ENCODE measurements around the gene ARHGAP24. TPM values are rescaled to one million over a fixed set of nuclear protein-coding genes. Genes with fewer than 3 reads are reported as not detected.

ARHGAP24 gene
- total RNA-seq, 4 donors from 2014 or later, result 54.8 to 88.6 (median 62.6) TPM

DNA sequence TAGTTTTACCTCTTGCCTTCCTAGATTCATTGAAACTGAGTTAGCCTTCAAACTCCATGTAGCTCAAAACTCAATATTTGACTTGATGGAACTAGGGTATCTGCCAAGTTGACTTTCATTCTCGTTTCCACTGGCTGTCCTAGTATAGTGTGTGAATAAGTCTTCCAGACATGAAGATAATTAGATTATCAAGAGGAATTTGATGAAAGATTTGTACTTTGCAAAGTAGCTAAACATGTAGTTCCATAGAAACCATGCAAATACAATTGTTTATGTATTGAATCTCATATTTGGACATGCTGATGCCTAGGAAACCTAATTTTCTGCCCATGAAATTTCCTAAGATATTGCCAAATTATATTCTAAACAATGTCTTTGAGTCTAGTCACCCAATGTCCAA lies 297.5 kb downstream of the ARHGAP24 start:
- TF ChIP-seq, protein P1, sequence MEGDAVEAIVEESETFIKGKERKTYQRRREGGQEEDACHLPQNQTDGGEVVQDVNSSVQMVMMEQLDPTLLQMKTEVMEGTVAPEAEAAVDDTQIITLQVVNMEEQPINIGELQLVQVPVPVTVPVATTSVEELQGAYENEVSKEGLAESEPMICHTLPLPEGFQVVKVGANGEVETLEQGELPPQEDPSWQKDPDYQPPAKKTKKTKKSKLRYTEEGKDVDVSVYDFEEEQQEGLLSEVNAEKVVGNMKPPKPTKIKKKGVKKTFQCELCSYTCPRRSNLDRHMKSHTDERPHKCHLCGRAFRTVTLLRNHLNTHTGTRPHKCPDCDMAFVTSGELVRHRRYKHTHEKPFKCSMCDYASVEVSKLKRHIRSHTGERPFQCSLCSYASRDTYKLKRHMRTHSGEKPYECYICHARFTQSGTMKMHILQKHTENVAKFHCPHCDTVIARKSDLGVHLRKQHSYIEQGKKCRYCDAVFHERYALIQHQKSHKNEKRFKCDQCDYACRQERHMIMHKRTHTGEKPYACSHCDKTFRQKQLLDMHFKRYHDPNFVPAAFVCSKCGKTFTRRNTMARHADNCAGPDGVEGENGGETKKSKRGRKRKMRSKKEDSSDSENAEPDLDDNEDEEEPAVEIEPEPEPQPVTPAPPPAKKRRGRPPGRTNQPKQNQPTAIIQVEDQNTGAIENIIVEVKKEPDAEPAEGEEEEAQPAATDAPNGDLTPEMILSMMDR (IDR thresholded peaks at IDR 0.05; ENCODE audit: low read depth), result no peak

DNA sequence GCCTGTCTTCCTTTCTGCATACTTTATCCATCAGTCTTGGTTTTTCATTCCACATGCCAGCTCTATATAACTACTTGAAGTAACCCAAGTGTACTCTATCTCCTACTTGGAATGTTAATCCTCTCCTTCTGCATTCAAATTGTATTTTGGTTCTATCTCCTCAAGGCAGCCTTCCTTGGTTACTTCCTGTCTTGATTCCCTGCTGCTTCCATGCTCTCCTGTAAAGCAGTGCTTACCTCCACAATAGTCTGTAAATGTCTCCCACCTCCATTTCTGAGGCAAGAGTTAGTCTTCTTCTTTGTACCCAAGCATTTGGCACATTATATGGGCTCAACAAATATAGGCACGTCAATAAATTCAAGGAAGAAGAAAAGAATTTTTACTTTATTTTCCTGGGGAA lies 298.4 kb downstream of the ARHGAP24 start:
- TF ChIP-seq, protein P1 (IDR thresholded peaks at IDR 0.05; ENCODE audit: low read depth), result no peak

DNA sequence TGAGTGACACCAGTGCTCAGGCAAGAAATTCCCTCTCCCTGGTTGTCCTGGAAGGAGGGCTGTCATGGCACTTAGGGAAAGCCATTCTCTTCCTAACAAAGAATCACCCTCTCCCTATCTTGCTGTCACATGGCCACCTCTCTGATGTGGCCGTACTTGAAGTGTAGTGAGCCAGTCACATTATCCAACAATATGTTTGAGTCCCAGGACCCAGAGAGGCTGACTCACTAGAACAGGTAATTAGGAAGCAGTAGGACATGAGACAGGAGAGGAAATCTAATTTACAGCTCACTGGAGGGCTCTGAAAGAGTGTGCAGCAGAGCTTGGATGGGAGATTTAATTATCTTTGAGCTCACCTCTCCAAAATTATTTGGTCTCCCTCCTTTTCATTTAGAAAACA lies 299.1 kb downstream of the ARHGAP24 start:
- TF ChIP-seq, protein P1 (IDR thresholded peaks at IDR 0.05; ENCODE audit: low read depth), result no peak

DNA sequence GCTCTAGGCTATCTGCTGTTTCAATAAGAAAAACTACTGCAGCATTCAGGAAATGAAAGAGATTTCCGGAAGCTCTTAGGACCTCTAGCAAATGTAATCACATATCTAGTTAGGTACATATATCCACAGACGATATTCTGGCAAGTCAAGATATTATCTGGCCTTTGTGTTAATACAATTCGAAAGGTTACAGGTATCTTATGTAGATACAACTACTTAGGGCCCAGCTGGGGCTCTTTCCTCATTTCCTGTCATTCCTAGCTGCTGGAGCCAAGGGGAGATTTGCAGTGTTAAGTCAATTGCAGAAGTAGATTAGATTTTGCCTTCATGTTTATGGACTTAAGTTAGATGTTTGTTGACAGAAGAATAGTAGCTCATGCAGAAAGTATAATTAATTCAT lies 299.5 kb downstream of the ARHGAP24 start:
- TF ChIP-seq, protein P1 (IDR thresholded peaks at IDR 0.05; ENCODE audit: low read depth), result no peak

DNA sequence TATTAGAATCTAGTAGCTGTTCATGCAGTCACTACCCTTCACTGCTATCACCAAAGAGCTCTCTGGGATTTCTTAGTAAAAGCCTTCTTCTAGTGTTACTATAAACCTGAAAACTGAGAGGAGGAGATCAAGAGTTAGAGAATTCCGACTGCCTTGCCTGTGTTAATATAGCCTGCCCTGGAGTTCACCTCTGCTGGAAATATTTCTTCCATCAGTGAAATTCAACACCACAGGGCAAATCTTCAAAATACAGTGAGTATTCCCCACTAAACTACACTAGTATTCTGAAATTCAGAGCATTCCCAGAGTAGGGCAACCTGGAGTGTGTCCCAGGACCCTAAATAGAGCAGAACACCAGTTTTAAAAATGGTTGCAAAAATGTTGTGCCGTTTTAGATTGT lies 301.1 kb downstream of the ARHGAP24 start:
- TF ChIP-seq, protein P1 (IDR thresholded peaks at IDR 0.05; ENCODE audit: low read depth), result no peak

DNA sequence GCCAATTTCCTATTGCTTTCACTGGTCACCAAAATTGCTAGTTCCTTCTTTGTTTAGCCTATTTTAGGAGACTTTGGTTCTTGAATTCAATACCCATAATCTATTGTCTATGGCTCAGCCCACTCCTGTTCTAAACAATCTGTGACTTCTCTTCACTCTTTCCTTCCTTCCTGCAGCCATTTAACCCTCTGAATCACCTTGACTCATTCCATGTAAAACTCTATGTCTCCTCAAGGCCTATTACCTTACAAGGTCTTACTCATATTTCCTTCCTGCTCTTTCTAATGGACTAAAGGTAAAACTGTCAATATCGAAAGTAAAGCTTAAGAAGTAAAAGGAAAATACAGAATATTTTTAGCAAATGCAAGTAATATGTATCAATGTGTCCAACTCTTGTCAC lies 301.6 kb downstream of the ARHGAP24 start:
- TF ChIP-seq, protein P1 (IDR thresholded peaks at IDR 0.05; ENCODE audit: low read depth), result no peak

DNA sequence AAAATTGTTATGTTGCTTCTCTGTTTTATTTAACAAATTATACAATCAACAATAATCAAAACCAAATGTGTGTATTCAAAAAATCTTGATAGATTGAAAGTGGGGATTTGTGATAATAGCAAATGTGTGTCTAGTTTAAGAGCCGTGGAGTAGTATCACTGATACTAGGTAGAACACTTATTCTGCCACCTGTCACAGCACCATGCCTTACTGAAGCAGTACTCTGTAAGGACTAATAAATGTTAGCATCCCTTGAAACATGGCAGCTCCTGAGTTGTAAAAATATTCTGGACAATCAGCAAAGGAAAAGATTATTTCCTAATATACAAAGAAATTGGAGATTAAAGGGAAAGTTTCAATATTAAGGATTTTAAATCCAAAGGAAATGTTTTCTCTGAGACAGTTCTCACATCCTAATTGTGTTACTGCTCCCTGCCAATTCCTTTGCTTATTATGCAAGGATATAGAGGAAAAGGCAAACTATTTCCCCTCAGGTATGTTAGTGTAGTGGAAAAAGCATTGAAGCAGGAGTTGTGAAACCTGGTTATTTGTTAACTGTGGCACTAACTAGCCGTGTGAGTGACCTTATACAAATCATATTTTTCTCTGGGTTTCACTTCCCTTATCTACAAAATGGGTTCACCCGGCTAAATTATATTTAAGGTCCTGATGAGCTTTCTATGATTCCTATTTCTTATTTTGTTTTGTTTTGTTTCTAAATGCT lies 303.1 kb downstream of the ARHGAP24 start:
- TF ChIP-seq, protein P1 (IDR thresholded peaks at IDR 0.05; ENCODE audit: low read depth), result no peak

Measured in subcutaneous adipose tissue (tissue), 4 donors.